ENCODE results near the gene KCNN3. TPM values are rescaled to one million over a fixed set of nuclear protein-coding genes. Genes with fewer than 3 reads are reported as not detected.

KCNN3 gene
- total RNA-seq, 1 donor from 2014 or later = 5.4 TPM

DNA sequence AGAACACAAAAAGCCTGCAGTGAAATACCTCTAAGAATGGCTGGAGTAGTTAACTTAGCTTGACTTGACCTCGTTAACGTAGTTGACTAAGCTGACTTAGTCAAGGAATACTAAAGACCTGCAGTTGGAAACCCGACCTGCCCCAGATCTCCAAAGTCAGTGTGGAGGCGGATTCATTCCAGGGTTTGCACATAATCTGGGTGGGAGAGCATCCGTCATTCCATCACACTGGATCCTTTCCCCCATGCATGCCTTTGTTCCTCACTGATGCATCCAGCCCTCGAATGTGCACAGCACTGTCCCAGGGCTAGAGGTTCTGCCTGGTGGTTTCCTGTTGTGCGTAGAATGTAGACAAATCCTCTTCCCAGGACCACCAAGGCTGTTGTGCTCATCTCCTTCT lies 76.4 kb downstream of the KCNN3 start:
- no peak for DNase-seq (ENCODE audit: low spot score)

GRCh38 chr1:154792899-154793298 lies 77.2 kb downstream of the KCNN3 start:
- DNase-seq (ENCODE audit: low spot score) = no peak

- DNase-seq (ENCODE audit: low spot score) = no peak
These were observed 78.6 kb downstream of the KCNN3 start for GRCh38 chr1:154791292-154792166.

- no peak for DNase-seq (ENCODE audit: low spot score)
These were observed 81.2 kb downstream of the KCNN3 start for GRCh38 chr1:154788886-154789285.

GRCh38 chr1:154788110-154788870 lies 81.8 kb downstream of the KCNN3 start:
- no peak for DNase-seq (ENCODE audit: low spot score)

DNA sequence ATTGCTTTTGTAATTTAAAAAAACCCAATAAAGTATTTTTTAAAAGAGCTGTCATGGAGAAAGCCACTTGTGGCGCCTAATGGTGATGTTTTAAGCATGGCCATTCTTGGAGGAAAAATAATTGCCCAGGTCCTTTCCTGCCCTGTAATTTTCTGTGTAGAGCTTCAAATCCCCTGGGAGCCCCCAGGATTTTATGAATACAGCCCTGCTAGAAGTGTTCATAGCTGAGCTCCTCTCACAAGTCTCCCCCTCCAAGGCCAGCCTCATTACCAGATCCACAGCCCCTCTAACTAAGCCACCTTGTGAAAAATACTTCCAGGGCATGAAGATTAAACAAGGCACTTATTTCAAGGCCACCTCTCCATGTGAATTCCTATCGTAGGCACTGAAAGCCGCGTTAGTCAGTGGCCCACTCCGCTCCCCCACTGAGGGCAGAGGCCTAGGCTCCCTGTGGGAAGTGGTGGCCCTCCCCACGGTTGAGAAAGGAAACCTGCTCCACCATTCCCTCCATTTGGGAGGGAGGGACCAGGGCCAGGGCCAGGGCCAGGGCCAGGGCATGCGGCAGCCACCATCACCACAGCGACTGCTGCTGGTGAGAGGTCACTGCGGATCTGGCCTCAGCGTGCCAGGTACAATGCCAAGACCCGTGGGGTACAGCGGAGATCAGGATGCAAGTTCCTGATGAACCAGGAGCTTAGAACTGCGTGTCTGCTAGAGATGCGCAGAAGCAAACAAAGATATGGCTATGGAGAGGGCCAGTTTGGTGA lies 83.1 kb downstream of the KCNN3 start:
- DNase-seq (ENCODE audit: low spot score) = no peak

DNA sequence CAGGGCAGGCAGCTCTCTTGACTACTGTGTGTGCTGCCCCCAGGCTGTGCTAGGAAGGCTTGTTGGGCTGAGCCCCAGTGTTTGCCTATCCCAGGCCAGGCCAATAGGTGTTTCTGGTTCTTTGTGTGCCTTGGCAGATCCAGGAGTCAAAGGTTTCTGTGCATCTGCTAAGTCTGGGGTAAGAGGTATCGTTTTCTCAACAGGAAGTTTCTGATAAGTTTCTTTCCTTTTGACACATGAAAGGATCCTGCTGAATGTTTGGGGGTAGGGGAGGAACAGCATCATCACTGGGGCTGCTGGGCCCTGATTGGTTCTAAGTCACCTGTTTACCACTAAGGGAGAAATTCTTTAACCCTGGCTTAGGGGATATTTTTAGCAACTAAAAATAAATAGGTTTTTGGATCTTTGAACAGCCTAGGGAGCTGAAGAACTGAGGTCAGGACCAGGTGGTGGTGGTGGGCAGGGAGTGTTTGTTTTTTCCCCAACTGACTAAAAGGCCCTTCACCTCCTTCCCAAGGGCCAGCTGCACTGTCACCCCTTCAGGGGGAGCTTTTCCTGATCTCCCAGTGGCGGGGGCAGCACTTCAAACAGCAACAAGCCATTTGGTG lies 85.1 kb downstream of the KCNN3 start:
- no peak for DNase-seq (ENCODE audit: low spot score)

- DNase-seq (ENCODE audit: low spot score) = no peak
These were observed 85.7 kb downstream of the KCNN3 start for GRCh38 chr1:154784416-154784815.

DNA sequence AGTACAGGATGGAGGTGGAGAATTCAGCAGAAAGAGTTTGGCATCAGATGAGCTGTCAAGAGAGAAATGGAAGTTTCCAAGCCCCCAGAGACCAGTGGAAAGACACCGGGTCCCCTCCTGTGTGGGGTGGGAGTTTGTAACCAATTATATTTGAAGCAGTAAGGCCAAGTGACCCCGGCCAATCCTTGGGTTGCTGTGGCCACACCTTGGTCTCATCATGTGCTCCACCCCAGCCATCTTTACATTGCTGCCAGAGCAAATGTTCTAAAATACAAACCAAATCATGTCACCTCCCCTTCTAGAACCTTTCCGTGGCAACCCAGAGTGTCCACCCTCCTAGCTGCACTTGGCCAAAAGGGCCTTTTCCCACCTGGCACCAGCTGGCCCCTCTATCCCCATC lies 86.1 kb downstream of the KCNN3 start:
- DNase-seq (ENCODE audit: low spot score) = no peak

GRCh38 chr1:154780541-154780940 lies 89.5 kb downstream of the KCNN3 start:
- DNase-seq (ENCODE audit: low spot score) = no peak

DNA sequence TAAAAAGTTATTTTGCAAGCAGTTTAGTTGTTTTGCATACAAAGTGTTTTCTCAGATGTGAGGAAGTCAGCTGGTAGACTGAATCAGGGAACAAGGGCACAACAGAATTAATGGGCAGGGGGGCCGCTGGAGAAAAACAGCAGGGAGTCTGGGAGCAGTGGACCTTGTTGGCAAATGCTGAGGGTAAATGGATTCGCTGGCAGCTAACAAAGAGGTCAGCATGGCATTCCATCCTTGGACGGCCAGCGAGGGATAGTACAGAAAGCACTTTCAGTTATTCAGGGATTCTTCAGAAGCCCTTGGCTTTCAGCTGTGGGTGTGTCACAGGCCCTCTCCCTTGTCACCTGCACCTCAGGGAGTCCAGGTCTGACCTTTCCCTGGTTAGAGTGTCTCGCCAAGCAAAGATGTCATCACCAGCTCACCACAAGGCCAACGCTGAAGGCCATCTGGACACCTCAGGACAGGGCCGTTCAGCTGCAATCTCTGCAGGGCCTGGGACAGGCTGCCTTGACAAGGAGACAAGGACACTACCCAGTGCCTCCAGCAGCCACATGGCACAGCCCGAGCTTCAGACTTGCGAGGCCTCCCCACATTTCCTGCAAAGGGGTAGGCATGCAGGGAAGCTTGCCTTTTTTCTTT lies 90.4 kb downstream of the KCNN3 start:
- DNase-seq (ENCODE audit: low spot score) = no peak

DNA sequence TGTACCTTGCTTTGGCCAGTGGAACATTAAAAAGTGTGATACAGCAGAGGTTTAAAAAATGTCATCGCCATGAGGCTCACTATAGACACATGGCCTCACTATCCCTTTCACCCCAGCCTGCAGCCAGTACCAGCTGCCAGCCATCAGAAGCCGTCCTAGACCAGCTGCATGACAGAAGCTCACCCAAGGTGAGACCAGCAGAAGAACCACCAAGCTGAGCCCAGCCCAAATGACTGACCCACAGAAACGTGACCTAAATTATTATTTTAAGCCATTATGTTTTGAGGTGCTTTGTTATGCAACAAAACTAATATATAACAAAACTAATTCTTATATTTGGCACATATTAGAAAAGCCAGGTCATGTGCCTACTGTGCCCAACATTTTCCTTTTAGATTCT lies 91.1 kb downstream of the KCNN3 start:
- DNase-seq (ENCODE audit: low spot score) = no peak

- no peak for DNase-seq (ENCODE audit: low spot score)
These were observed 91.8 kb downstream of the KCNN3 start for GRCh38 chr1:154778275-154778674.

DNA sequence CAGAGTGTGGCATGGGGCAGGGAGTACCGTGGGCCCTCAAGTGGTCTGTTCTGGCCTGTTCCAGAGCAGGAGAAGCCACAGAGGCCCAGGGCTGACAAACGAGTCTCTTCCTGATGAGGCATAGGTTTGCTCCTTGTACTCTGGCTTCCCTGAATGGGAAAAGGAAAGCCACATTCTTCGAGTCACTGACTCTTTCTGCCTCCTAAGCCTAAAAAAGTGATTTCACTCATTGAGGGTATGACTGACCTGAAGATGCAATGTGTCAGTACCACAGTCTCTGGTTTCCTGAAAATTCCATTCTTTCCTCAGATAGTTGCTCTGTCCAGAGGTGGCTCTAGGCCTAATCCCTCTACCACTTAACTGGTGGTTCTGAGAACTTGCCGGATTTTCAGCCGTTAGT lies 92.3 kb downstream of the KCNN3 start:
- DNase-seq (ENCODE audit: low spot score) = no peak

DNA sequence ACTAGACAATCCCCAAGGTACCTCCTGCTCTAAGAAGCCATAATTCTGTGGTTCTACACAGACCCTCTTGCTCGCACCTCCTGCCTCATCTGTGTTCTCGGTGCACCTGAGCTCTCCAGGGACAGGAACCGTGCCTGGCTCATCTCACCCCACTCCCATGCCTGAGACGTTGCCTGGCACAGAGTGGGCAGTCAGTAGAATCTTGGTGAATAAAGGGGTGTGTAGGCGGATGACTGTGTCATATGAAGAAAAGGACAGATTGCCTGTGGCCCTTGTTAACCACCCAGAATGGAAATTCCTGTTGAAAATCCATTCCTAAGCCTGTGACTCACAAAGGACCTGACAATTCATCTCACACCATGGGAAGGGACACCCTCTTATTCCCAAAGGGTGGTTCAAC lies 92.9 kb downstream of the KCNN3 start:
- DNase-seq (ENCODE audit: low spot score) = no peak

DNA sequence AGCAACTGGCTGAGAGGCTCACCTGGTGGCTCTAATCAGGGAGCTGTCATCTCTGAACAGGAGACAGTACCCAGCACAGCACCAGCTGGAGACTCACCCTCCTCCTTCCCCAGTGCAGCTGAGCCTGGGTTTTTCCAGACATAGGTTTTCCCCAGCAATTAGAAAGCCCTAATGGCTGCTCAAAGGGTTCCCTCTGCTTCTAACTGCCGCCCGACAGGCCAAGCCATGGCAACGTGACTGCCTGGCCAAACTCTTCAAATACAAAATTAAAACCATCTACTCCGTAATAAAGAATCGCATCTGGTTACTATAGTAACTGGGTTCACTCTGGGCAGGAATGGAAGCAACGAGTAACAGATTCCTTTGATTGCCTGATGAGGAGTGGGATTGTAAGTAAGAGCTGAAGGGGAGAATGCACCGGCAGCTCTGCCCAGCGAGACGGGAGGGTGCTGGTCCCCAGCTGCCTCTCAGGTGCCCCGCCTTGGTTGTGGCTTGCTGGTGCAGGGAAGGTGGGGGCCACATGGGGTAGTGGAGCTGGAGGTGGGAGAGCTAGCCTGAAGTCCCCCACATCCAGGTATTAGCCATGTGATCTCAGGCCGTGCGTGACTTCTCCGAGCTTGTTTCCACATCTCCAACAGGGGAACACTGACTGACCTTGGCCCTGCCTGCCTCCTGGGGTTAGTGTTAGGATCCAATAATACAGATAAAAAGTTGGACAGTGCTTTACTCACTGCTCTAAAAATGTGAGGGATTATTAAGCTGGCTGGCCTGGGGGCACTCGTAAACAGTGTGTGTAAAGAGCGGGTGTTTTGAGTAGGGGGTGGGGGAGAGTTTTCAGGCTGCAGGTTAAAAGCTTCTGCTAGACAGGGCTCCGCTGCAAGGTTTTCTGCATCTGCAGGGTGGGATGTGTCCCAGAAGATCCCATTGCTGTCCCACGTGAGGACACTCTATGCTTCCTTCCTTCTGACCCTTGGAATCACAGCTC lies 94.2 kb downstream of the KCNN3 start:
- no peak for DNase-seq (ENCODE audit: low spot score)

DNA sequence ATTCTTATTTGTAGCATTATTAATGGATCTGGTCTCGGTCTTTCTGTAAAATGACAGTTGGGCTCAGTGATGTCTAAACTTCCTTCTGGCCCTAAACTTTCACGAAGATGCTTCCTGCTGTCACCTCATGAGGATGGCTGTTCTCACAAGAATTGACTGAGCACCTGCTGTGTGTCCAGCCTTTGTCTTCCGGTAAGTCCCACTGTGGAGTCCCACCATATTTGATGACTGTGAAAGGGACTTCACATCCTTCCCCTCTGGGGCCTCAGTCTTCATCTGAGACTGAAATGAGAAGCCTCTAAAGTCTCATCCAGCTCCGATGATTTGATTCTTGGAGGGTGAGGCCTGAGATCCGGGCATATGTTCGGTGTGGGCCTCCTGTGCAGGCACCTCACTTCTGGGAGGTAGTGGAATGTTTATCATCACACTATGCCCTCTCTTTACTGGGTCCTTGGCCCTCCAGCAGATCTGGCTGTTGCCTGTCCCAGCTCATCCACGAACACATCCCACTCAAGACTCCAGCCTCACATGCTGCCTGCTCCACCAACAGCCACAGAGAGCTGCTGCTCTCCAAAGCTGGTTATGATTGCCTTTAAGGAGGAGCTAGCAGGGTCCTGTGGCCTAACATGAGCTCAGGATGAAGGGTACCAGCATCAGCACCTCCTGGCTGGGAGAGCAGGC lies 95.8 kb downstream of the KCNN3 start:
- DNase-seq (ENCODE audit: low spot score) = no peak

GRCh38 chr1:154773551-154773950 lies 96.5 kb downstream of the KCNN3 start:
- no peak for DNase-seq (ENCODE audit: low spot score)

Data from ureter (tissue), 1 donor.